K562 (cell line): ENCODE measurements around the gene KNSTRN. TPM values are rescaled to one million over a fixed set of nuclear protein-coding genes. Genes with fewer than 3 reads are reported as not detected.

ENCODE experiments used
- ATAC-seq: fragments of 200-7000 bp; cut with Tn5 transposase; 3 replicates; pipeline ENCODE4 v1.9.1; 2020; ENCODE audit warnings: moderate library complexity
- BruUV-seq: library from RNA; stranded (reverse); fragments of 400-500 nt; replicated peaks from 2 replicates; lab custom pipeline; 2021; lab: Mats Ljungman, UMichigan
- CTCF ChIA-PET: fragments of 300-600 bp; formaldehyde crosslinking; extraction: SDS; loops from one replicate; lab custom pipeline; 2021; ENCODE audit warnings: low intra/inter-chr PET ratio; lab: Yijun Ruan, JAX
- POLR2A ChIA-PET: fragments of 300-600, 350-650 bp; sonication (Branson Sonifier 250); formaldehyde crosslinking; extraction: SDS; loops from one replicate; lab custom pipeline; 2021; ENCODE audit warnings: antibody characterized with exemption, inconsistent platforms; lab: Yijun Ruan, JAX
- DNase-seq, 4 experiments: peaks; one replicate each; pipeline versions ENCODE4 v3.0.0 to v3.0.0-alpha.2; 2011 to 2018; ENCODE audit warnings: low spot score in 3 of 4, mixed read lengths in 3 of 4; ENCODE audit errors: extremely low read depth in 1 of 4
- FAIRE-seq: peaks from 2 replicates; lab custom pipeline; 2011; peaks lifted over from hg19 to GRCh38; lab: Jason Lieb, UNC
- H2AFZ ChIP-seq: 2 replicates; pipeline ENCODE4 v1.6.0; 2011; ENCODE audit warnings: low read depth, low read length, control low read depth, inconsistent platforms
- H3K27ac ChIP-seq: fragments of 200-600 bp; 3 replicates; pipeline ENCODE4 v1.8.0; 2011; ENCODE audit warnings: low read depth, mild to moderate bottlenecking, control low read depth, inconsistent platforms, low read length, moderate library complexity, mixed read lengths; ENCODE audit errors: extremely low read depth
- H3K27me3 ChIP-seq, 2 experiments: fragments of 300-600 bp in 1 of 2; 2 replicates in 1 of 2; 3 replicates in 1 of 2; pipeline versions ENCODE4 v1.6.0 to v1.8.0; 2011; ENCODE audit warnings: inconsistent platforms in 2 of 2, low read length in 2 of 2, mild to moderate bottlenecking in 1 of 2, mixed read lengths in 1 of 2, moderate library complexity in 1 of 2; ENCODE audit not compliant: control insufficient read depth in 2 of 2, insufficient read depth in 2 of 2
- H3K36me3 ChIP-seq: fragments of 300-600 bp; 3 replicates; pipeline ENCODE4 v1.8.0; 2011; ENCODE audit warnings: mild to moderate bottlenecking, low read length, inconsistent platforms; ENCODE audit not compliant: control insufficient read depth, insufficient read depth
- H3K4me1 ChIP-seq, 2 experiments: fragments of 200-600 bp in 1 of 2; replicated peaks in 1 of 2; 2 replicates in 1 of 2; 3 replicates in 1 of 2; pipeline versions ENCODE4 v1.5.1 to v1.8.0; 2011; ENCODE audit warnings: inconsistent platforms in 2 of 2, low read length in 2 of 2, mild to moderate bottlenecking in 1 of 2, mixed read lengths in 1 of 2, moderate library complexity in 1 of 2; ENCODE audit not compliant: control insufficient read depth in 2 of 2, insufficient read depth in 2 of 2
- H3K4me2 ChIP-seq: 2 replicates; pipeline ENCODE4 v1.6.1; 2011; ENCODE audit warnings: low read length, control low read depth, inconsistent platforms, mixed read lengths; ENCODE audit not compliant: insufficient read depth
- H3K4me3 ChIP-seq: fragments of 200-600 bp; sonication (generic), shearing (Covaris generic); 2 replicates; pipeline ENCODE4 v1.5.1; 2016; ENCODE audit warnings: control low read depth, inconsistent platforms
- H3K79me2 ChIP-seq: fragments of 200-600 bp; 3 replicates; pipeline ENCODE4 v1.8.0; 2011; ENCODE audit warnings: low read length, inconsistent platforms; ENCODE audit not compliant: control insufficient read depth, insufficient read depth
- H3K9ac ChIP-seq, 2 experiments: 2 replicates each; pipeline versions ENCODE4 v1.6.0 to v1.6.1; 2011; ENCODE audit warnings: low read depth in 2 of 2, low read length in 2 of 2, control low read depth in 1 of 2, inconsistent platforms in 1 of 2, mild to moderate bottlenecking in 1 of 2, mixed read lengths in 1 of 2; ENCODE audit not compliant: insufficient read depth in 1 of 2
- H3K9me1 ChIP-seq: one replicate; pipeline ENCODE4 v1.6.0; 2011; ENCODE audit warnings: inconsistent platforms, mild to moderate bottlenecking, low read length, moderate library complexity; ENCODE audit not compliant: control insufficient read depth, insufficient read depth
- H3K9me3 ChIP-seq: replicated peaks from 2 replicates; pipeline ENCODE4 v1.5.1; 2011; ENCODE audit warnings: low read depth, low read length, inconsistent platforms; ENCODE audit not compliant: control insufficient read depth, insufficient read depth
- H4K20me1 ChIP-seq: replicated peaks from 2 replicates; pipeline ENCODE4 v1.6.1; 2011; ENCODE audit warnings: low read length, inconsistent platforms, mixed read lengths; ENCODE audit not compliant: control insufficient read depth, insufficient read depth
- BRCA1 ChIP-seq, 2 experiments: fragments of 450-650 bp in 1 of 2; sonication (generic) in 1 of 2; formaldehyde crosslinking in 1 of 2; IDR thresholded peaks; 2 replicates each; pipeline versions ENCODE4 v1.5.0 to v1.6.1; 2017 to 2020; ENCODE audit warnings: mild to moderate bottlenecking in 1 of 2, missing genetic modification reagents in 1 of 2
- HES1 ChIP-seq: fragments of 450-650 bp; IDR thresholded peaks from 2 replicates; pipeline ENCODE4 v1.6.1; 2016; ENCODE audit warnings: low read depth, mild to moderate bottlenecking, moderate library complexity
- POLR3G ChIP-seq: IDR thresholded peaks from 2 replicates; pipeline ENCODE4 v1.6.1; 2011; ENCODE audit not compliant: insufficient read length, insufficient replicate concordance; ENCODE audit errors: extremely low read depth
- RFX1 ChIP-seq: fragments of 450-650 bp; IDR thresholded peaks from 2 replicates; pipeline ENCODE4 v1.6.1; 2016; ENCODE audit warnings: mild to moderate bottlenecking, moderate library complexity
- SMARCA4 ChIP-seq: fragments of 450-650 bp; IDR thresholded peaks from 2 replicates; pipeline ENCODE4 v1.6.1; 2016
- ZNF24 ChIP-seq: fragments of 450-650 bp; IDR thresholded peaks from 2 replicates; pipeline ENCODE4 v1.6.1; 2016
- ZNF507 ChIP-seq: conservative IDR thresholded peaks from 2 replicates; pipeline ENCODE4 v1.6.1; 2017; ENCODE audit warnings: missing genetic modification characterization, missing compliant biosample characterization
- ZNF75A ChIP-seq: fragments of 450-650 bp; formaldehyde crosslinking; IDR thresholded peaks from 2 replicates; pipeline ENCODE4 v1.4.0; 2020; ENCODE audit warnings: mild to moderate bottlenecking
- WGBS: fragments of 100-300 bp; shearing (Covaris generic); methylation state at CpG from one replicate; pipeline ENCODE4 v1.1.6; 2016; ENCODE audit warnings: low coverage, mixed read lengths; ENCODE audit not compliant: insufficient coverage; ENCODE audit errors: missing lambda C conversion rate; 5-methylcytosine and 5-hydroxymethylcytosine counted together
- in situ Hi-C: fragments of 300-500 bp; cut with MboI; formaldehyde crosslinking; loops from 4 replicates; pipeline ENCODE4 v1.15.0; 2018; ENCODE audit warnings: inconsistent platforms, mixed read lengths
- intact Hi-C: fragments of 100-400 bp; cut with micrococcal nuclease; formaldehyde crosslinking; loops from 2 replicates; pipeline ENCODE4 v1.14.2; 2022
- polyA plus RNA-seq, 8 experiments: library from polyadenylated mRNA; depleted of rRNA in 4 of 8; stranded (reverse) in 5 of 8; unstranded in 3 of 8; fragments of >200 nt; fragmentation: Nextera tagmentation in 2 of 8; fragmentation: Illumina TruSeq in 1 of 8; extraction: Ambion mirVana in 2 of 8; extraction: Trizol in 1 of 8; gene quantifications; 2 replicates each; pipeline versions ENCODE4 v1.2.1 to v1.2.3, GENCODE V29; 2011 to 2014; ENCODE audit warnings: inconsistent platforms in 1 of 8, missing spikeins in 1 of 8
- total RNA-seq, 7 experiments: library from RNA; depleted of rRNA in 6 of 7; stranded (reverse); fragments of >200 nt in 6 of 7; fragmentation: Illumina TruSeq in 2 of 7; extraction: Trizol in 2 of 7; gene quantifications; 2 replicates each; pipeline versions ENCODE4 v1.2.1 to v1.2.3, GENCODE V29; 2011 to 2021; ENCODE audit warnings: low replicate concordance in 1 of 7

The KNSTRN gene
- total and polyA plus RNA-seq, 9 of the 15 experiments (the other 6 are each of a cell fraction or from before 2014, with no cell fraction given) = 48.7 to 88.2 (median 66.3) TPM

- Histone ChIP-seq H2AFZ (no peak overlapping the region), H3K79me2 (no peaks in the 10 kb centered on the region), H3K9me3 (no peaks in the 10 kb centered on the region), H4K20me1 (no peaks in the 10 kb centered on the region), H3K9ac (no peak overlapping the region), H3K27me3 (peaks cover 0 to 9% of the 10 kb centered on the region in 2 experiments; a peak in 1 of 5 replicates), H3K9me1 (no peaks in the 10 kb centered on the region), H3K4me2 (no peak overlapping the region), H3K4me3 (no peak overlapping the region), H3K36me3 (no peaks in the 10 kb centered on the region), H3K4me1 (peaks cover 5 to 26% of the 10 kb centered on the region in 2 experiments; a peak in 4 of 5 replicates), H3K27ac (no peak overlapping the region)
- in situ Hi-C loops = no loop called here
- ATAC-seq (no peak), FAIRE-seq (no peak), DNase-seq (no peak)
- 34% methylated on average over 4 of the region's 4 CpGs for WGBS
- BruUV-seq = no TSS peak
- ChIA-PET CTCF (no interaction called here), POLR2A (interaction anchor here (0.6 kb wide), 1 partner anchor 290 kb away, joined by 3 read pairs; no protein-coding TSS in a partner anchor)
- intact Hi-C loops = no loop called here
- TF ChIP-seq ZNF507 (tag) = no peak
- no peak for TF ChIP-seq BRCA1 (IDR thresholded peaks at IDR 0.05)
- TF ChIP-seq BRCA1 (CRISPR knock-in tag; IDR thresholded peaks at IDR 0.05) = no peak
- no peak for TF ChIP-seq POLR3G
- TF ChIP-seq HES1 = no peak
- TF ChIP-seq SMARCA4 = no peak
- no peak for TF ChIP-seq ZNF75A (CRISPR knock-in tag)
- TF ChIP-seq RFX1 = no peak
- TF ChIP-seq ZNF24 = no peak
Observed at GRCh38 chr15:40360015-40360414, 22.5 kb upstream of the KNSTRN start.
